Activated CD4-positive, alpha-beta T cell treated with anti-CD3 and anti-CD28 coated beads, Interleukin-2, amount 50 U/mL, for 1 hour (primary cell): ENCODE data around the gene CLCN1.

ENCODE experiments used
- DNase-seq: peaks from one replicate; pipeline ENCODE4 v3.0.0-alpha.2; 2020

Gene CLCN1

GRCh38 chr7:143401265-143401664 lies 85.4 kb downstream of the CLCN1 start:
- DNase-seq = no peak
